Astrocyte of the cerebellum (primary cell): Measurements from ENCODE around the gene ARHGEF12.

Source experiments
- DNase-seq: peaks from one replicate; pipeline ENCODE4 v3.0.0-alpha.2; 2011; ENCODE audit warnings: low read depth
- H3K4me3 ChIP-seq: 2 replicates; pipeline ENCODE4 v1.5.1; 2011; ENCODE audit warnings: mild to moderate bottlenecking, low read depth, low read length, moderate library complexity
- CTCF ChIP-seq: IDR thresholded peaks from 2 replicates; pipeline ENCODE4 v1.5.1; 2012; ENCODE audit warnings: low read length, low read depth, moderate library complexity, mild to moderate bottlenecking; ENCODE audit errors: missing control alignments
- in situ Hi-C: cut with HindIII; loops from 2 replicates; pipeline ENCODE4 v1.10.0; 2017; ENCODE audit warnings: low sequenced_read_pairs

ARHGEF12 gene

GRCh38 chr11:120424970-120425332 lies 88.7 kb downstream of the ARHGEF12 start:
- DNase-seq = no peak

GRCh38 chr11:120425527-120425926 lies 89.3 kb downstream of the ARHGEF12 start:
- H3K4me3 ChIP-seq = no peak overlapping the region
- DNase-seq = no peak
- TF ChIP-seq CTCF = no peak
- in situ Hi-C loops = no loop called here

More at GRCh38 chr11:120424970-120425332, 88.7 kb downstream of the ARHGEF12 start:
- H3K4me3 ChIP-seq = no peak overlapping the region
- no peak for TF ChIP-seq CTCF
- in situ Hi-C loops = no loop called here

GRCh38 chr11:120430146-120430545 lies 93.9 kb downstream of the ARHGEF12 start:
- no peak for DNase-seq
- no peak for TF ChIP-seq CTCF
- no peak overlapping the region for H3K4me3 ChIP-seq
- in situ Hi-C loops = no loop called here

- in situ Hi-C loops = no loop called here
- peak; percentile 35 for TF ChIP-seq CTCF
- peak; percentile 26 for DNase-seq
- H3K4me3 ChIP-seq = no peak overlapping the region
Observed at GRCh38 chr11:120431633-120432032, 95.4 kb downstream of the ARHGEF12 start.

GRCh38 chr11:120432056-120433018 lies 96.1 kb downstream of the ARHGEF12 start:
- DNase-seq = peak; percentile 100
- no peak for TF ChIP-seq CTCF
- in situ Hi-C loops = no loop called here
- H3K4me3 ChIP-seq = no peak overlapping the region

GRCh38 chr11:120441592-120441991 lies 105.4 kb downstream of the ARHGEF12 start:
- no peak overlapping the region for H3K4me3 ChIP-seq
- in situ Hi-C loops = no loop called here
- no peak for TF ChIP-seq CTCF
- no peak for DNase-seq
